HUDEP-2 (cell line): ENCODE data around the gene FCMR.
A peak's percentile ranks its signal among the peaks of the same experiment; 100 is the strongest.
"Not testable (repeated sequence)": the region's sequence is repeated elsewhere in the genome, so short reads cannot be mapped to it uniquely, and the experiment has no call there.

ENCODE experiments used
- DNase-seq, 76 experiments: peaks; one replicate each; lab custom pipeline; 2025; ENCODE audit not compliant: unreplicated experiment in 76 of 76; lab: John Stamatoyannopoulos, UW

The FCMR gene

GRCh38 chr1:206924592-206925105 is 2.9 kb upstream of the FCMR start:
- no peak for DNase-seq

DNA sequence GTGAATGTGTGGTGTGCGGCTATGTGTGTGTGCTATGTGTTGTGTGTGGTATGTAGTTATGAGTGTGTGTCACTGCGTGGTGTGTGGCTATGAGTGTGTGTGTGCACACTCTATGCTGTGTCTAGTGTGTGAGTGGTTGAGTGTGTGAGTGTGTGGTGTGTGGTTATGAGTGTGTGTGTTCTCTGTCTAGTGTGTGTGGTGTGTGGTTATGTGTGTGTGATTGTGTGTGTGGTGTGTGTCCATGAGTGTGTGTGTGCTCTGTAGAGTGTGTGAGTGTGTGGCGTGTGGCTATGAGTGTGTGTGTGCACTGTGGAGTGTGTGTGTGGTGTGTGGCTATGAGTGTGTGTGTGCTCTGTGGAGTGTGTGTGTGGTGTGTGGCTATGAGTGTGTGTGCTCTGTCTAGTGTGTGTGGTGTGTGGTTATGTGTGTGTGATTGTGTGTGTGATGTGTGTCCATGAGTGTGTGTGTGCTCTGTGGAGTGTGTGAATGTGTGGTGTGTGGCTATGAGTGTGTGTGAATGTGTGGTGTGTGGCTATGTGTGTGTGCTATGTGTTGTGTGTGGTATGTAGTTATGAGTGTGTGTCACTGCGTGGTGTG is 2.3 kb upstream of the FCMR start:
- not testable (repeated sequence) for DNase-seq

- no peak for DNase-seq
These were observed 1.5 kb upstream of the FCMR start for GRCh38 chr1:206923009-206923960.

DNA sequence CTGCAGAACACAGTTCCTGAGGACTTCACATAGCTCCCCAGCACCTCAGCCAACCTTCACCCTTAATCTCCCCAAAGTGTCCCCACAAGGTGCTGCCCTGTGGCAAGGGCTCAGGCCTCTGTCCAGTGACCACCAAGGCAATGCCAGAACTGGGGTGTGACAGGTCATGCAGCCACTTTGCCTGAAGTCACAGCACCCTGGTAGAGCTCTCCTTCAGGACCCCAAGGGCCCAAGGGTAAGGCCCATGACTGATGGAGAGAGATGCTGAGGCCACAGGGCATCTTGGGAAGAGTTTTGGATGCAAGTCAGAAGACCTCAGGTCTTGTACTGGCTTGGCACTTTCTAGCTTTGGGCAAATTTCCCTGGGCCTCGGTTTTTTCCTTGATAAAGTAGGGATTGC is 783 bp upstream of the FCMR start:
- DNase-seq: no peak

DNA sequence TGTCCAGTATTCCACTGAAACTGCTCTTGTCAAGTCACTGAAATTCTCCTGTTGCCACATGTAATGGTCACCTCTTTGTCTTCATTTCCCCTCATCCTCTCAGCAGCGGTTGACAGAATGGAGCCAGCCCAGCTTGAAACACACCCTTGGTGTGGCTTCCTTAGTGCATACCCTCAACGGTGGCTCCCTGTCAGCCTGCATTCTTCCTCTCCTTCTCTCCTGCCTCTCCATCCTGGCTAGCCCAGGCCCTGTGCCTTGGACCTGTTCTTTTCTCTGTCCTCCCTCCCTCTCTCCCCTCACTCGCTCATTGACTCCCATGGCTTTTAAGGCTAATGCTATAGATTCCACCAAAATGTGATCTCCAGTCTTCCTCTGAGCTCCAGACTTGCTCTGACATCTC is 3.7 kb downstream of the FCMR start:
- DNase-seq: no peak

- DNase-seq: no peak
These were observed 5.6 kb downstream of the FCMR start for GRCh38 chr1:206916000-206916709.

- DNase-seq: no peak
These were observed 6.6 kb downstream of the FCMR start for GRCh38 chr1:206915030-206915735.

GRCh38 chr1:206913766-206914537 is 7.8 kb downstream of the FCMR start:
- no peak for DNase-seq

DNA sequence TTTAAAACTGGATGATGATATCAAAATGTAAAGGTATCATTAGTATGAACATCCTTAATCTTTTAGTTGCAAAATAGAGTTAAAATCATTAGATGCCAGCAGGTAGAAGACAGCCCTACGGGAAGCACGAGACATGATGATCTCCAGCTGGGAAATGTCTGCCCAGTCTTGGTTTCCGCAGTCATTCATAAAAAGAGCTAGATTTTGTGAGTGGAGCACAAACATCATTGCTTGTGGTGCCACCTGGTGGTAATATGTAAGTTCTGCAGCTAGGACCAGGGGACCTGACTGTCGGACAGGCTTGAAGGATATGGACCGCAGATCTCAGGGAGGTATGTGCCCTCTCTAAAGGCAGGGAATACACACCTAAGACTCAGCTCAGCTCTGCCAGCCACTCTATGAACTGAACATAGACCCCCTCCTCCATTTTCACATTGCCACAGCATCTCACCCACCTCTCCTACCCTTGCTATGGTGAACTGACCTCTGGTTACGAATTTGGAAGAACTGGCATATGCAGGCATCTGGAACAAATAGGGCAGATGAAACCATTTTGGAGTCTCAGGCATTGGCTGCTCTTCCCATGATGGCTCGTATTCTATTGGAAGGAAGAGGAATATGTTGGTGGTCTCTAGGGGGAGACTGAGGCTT is 9.2 kb downstream of the FCMR start:
- peak in 57 of 76 experiments; percentile 3 to 74 (median 36) for DNase-seq

DNA sequence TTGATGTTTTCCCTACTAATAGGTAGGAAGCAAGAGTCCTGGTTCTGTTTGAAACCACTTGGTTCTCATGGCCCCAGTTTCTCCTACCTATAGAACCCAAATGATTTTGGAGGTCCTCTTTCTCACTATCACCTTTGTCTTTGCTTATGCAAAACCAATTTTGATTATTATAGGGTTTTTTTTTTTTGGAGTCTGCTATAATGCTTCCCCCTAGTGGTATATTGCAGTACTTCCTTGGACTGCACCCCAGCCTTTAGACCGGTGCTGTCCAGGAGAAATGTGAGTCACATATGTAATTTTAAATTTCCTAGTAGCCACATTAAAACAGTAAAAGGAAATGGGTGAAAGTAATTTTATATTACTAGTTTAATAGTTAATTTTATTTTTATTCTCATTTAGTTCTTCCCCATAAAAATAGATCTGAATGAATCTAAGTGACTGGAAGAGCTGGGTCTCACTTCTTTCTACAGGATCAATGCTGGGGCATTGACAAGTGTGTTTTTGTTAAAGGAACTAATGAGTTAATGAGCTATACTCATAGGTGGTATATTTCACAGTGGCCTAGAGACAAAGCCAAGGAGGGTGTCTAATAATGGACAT is 10.6 kb downstream of the FCMR start:
- peak in 21 of 76 experiments; percentile 3 to 55 (median 22) for DNase-seq

DNA sequence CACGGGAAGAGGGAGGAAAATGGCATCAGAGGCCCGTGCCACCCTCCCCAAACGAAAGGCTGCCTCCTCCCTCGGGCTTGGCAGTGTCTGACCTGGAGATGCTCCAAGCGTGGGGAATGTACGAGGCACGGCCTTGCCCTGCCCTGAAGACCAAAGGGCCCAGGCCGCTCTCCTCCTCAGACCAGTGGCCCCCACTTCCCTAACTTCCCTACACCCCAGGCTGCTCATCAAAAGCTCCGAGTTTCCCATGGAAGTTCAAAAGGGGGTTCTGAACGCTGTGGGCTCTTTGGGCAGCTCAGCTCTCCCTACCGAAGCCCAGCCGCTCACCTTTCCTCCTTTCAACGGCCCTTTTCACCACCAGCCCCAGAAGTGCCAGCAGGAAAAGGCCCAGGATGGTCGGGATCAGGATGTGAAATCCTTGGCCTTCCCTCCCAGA is 11.8 kb downstream of the FCMR start:
- no peak for DNase-seq

DNA sequence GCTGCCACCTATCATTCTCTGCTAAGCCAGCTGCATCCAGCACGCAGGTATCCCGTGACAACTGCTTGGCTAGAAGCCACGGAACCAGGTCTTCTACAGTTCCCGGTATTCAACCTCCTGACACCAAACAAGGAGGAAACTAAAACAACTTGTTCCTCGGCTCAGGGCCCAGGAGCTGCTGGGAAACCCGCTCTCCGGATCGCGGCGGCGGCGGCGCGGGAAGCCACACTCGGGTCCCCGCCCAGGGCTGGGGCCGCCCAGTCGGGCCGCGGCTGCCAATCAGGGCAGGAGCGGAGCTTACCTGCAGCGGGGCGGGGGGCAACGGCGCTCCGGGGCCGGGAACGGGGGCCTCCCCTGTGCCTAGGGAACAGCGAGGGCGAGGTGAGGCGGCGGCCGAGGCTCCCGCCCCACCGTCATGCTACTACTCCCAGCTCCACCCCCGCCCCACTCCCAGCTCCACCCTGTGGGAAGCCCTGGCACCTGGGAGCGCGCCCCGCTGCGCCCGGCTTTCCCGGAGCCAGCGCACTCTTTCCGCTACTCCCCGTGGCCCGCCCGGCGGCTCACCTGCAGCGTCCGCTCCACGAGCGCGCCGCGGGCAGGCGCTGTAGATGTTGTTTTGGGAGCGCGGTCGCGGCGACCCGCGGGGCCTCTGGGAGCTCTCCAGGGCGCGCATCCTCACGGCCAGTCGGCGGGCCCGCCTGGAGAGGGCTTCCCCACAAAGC is 12.4 kb downstream of the FCMR start:
- no peak for DNase-seq

DNA sequence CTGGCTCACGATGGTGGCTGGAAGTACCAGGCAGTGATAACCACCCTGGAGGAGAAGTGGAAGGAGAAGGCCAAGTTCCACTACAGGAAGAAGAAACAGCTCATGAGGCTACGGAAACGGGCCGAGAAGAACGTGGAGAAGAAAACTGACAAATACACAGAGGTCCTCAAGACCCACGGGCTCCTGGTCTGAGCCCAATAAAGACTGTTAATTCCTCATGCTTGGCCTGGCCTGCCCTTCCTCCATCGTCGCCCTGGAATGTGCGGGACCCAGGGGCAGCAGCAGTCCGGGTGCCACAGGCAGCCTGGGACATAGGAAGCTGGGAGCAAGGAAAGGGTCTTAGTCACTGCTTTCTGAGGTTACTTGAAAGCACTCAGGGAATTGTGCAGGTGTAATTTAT is 13.7 kb downstream of the FCMR start:
- no peak for DNase-seq

GRCh38 chr1:206907304-206907991 is 14.3 kb downstream of the FCMR start:
- peak in 11 of 76 experiments; percentile 2 to 21 (median 8) for DNase-seq

- DNase-seq: no peak
These were observed 16.2 kb downstream of the FCMR start for GRCh38 chr1:206905295-206906164.

DNA sequence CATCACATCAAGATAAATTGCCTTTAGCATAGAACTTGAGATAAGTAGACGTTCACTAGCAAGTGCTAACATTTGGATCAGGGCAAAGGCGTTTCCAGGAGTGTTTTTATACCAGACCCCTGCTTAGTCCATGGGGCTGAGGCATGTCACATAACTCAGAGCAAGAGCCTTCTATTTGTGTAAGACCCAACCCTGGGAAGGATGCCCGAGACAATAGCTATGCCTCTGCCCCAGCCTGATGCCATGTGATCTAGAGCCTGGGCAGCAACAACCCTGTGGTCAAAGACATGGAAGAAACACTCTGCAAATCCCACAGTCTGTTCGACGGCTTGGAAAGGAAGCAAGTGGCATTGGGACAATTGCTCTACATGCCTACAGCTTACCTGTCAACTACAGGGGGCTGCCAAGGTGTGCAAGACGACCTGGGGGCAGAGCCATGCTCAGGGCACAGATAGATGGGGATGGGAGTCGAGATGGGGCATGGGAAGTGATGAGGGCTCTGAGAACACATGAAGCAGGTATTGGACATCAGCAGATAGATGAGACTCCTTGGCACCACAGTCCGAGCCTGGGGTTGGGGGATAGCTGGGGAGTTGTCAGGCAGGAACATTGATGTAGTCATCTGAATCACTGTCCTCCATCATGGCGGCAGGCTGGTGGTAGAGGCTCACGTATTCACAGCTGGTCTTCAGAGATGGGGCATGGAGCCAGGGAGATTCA is 17.2 kb downstream of the FCMR start:
- DNase-seq: no peak
